ENCODE results near the gene SARDH.

- TF ChIP-seq CTCF (IDR thresholded peaks at IDR 0.05) (no peak), POLR2A (IDR thresholded peaks at IDR 0.05) (no peak)
These were observed 65.5 kb downstream of the SARDH start for GRCh38 chr9:133672503-133673257.
